Measurements from ENCODE around the gene PWWP2B.

Gene PWWP2B

DNA sequence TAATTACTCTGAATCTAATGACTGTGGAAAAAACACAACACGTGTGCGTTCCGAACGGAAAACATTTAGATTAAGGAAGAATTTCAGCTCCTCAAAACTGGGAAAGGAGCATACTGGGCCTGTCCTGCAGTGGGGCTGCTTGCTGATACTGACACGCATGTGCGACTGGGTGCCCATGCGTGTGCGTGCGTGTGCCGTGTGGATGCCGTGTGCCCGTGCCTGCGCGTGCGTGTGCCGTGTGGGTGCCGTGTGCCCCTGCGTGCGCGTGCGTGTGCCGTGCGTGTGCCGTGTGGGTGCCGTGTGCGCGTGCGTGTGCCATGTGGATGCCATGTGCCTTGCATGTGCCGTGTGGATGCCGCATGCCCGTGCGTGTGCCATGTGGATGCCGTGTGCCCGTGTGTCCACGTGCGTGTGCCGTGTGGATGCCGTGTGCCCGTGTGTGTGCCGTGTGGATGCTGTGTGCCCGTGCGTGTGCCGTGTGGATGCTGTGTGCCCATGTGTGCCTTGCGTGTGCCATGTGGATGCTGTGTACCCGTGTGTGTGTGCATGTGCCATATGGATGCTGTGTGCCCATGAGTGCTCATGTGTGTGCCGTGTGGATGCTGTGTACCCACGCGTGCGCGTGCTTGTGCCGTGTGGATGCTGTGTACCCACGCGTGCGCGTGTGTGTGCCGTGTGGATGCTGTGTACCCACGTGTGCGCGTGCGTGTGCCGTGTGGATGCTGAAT is 28.2 kb downstream of the PWWP2B start:
- H3K4me2 ChIP-seq (ENCODE audit: low read length): no peak overlapping the region
- H3K56ac ChIP-seq (ENCODE audit: low read length): no peak overlapping the region
- no peak overlapping the region for H3K9ac ChIP-seq (ENCODE audit: low read length)
- H2BK5ac ChIP-seq (ENCODE audit: low read length): no peak overlapping the region
- no peak overlapping the region for H4K8ac ChIP-seq (ENCODE audit: low read depth, low read length)
- H2BK120ac ChIP-seq (ENCODE audit: low read depth, low read length): no peak overlapping the region
- H3K18ac ChIP-seq (ENCODE audit: low read length): no peak overlapping the region
- no peaks in the 10 kb centered on the region for H3K79me2 ChIP-seq (ENCODE audit: control insufficient read depth, insufficient read depth, low read length)
- no peak overlapping the region for H3K23ac ChIP-seq (ENCODE audit: low read length)
- no peak overlapping the region for H3K4me3 ChIP-seq (ENCODE audit: low read length)
- no peak for DNase-seq
- H3K36me3 ChIP-seq (ENCODE audit: control insufficient read depth, insufficient read depth, low read length): no peaks in the 10 kb centered on the region
- H3K4me1 ChIP-seq (ENCODE audit: control insufficient read depth, low read depth, low read length): peaks cover 2% of the 10 kb centered on the region
- no peak overlapping the region for H3K27ac ChIP-seq (ENCODE audit: low read depth, low read length)
- no CpG with 5 or more reads among the region's 61 CpGs for WGBS (ENCODE audit: extremely low coverage, insufficient coverage, low lambda C conversion rate)
- no peaks in the 10 kb centered on the region for H3K27me3 ChIP-seq (ENCODE audit: insufficient read depth, low read length, poor library complexity)
- no peak overlapping the region for H3K4ac ChIP-seq (ENCODE audit: low read depth, low read length)
- H4K5ac ChIP-seq (ENCODE audit: low read length): no peak overlapping the region
- H3K79me1 ChIP-seq (ENCODE audit: low read length): no peaks in the 10 kb centered on the region
- no peak overlapping the region for H2AK5ac ChIP-seq (ENCODE audit: low read length)
- no peak overlapping the region for H2BK15ac ChIP-seq (replicated peaks; ENCODE audit: low read depth)

DNA sequence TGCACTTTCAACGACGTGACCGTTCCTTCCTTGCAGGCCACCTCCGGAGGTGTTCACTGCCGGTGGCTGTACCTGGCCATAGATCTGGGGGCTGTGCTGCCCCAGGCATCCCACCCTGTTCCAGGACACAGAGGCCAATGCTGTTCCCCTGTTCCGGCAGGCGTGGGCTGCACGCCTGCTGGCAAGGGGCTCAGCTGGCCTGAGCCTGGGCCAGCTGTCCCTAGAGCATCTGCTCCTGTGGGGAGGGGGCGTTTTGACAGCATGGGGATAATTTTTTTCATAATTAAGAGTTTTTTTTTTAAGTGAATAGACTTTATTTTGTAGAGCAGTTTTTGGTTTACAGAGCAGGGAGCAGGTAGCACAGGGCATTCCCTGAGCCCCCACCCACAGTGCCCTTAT is 28.8 kb downstream of the PWWP2B start:
- Histone ChIP-seq H4K8ac (ENCODE audit: low read depth, low read length) (no peak overlapping the region), H3K4me2 (ENCODE audit: low read length) (no peak overlapping the region), H3K27ac (ENCODE audit: low read depth, low read length) (no peak overlapping the region), H3K18ac (ENCODE audit: low read length) (no peak overlapping the region), H3K4me1 (ENCODE audit: control insufficient read depth, low read depth, low read length) (peaks cover 2% of the 10 kb centered on the region), H3K56ac (ENCODE audit: low read length) (no peak overlapping the region), H3K79me1 (ENCODE audit: low read length) (no peaks in the 10 kb centered on the region), H2BK15ac (replicated peaks; ENCODE audit: low read depth) (no peak overlapping the region), H2BK120ac (ENCODE audit: low read depth, low read length) (no peak overlapping the region), H3K27me3 (ENCODE audit: insufficient read depth, low read length, poor library complexity) (no peaks in the 10 kb centered on the region), H3K36me3 (ENCODE audit: control insufficient read depth, insufficient read depth, low read length) (no peaks in the 10 kb centered on the region), H4K5ac (ENCODE audit: low read length) (no peak overlapping the region), H3K4me3 (ENCODE audit: low read length) (no peak overlapping the region), H3K4ac (ENCODE audit: low read depth, low read length) (no peak overlapping the region), H3K23ac (ENCODE audit: low read length) (no peak overlapping the region), H3K9ac (ENCODE audit: low read length) (no peak overlapping the region), H2BK5ac (ENCODE audit: low read length) (no peak overlapping the region), H2AK5ac (ENCODE audit: low read length) (no peak overlapping the region), H3K79me2 (ENCODE audit: control insufficient read depth, insufficient read depth, low read length) (no peaks in the 10 kb centered on the region)
- no peak for DNase-seq
- WGBS (ENCODE audit: extremely low coverage, insufficient coverage, low lambda C conversion rate): no CpG with 5 or more reads among the region's 9 CpGs

DNA sequence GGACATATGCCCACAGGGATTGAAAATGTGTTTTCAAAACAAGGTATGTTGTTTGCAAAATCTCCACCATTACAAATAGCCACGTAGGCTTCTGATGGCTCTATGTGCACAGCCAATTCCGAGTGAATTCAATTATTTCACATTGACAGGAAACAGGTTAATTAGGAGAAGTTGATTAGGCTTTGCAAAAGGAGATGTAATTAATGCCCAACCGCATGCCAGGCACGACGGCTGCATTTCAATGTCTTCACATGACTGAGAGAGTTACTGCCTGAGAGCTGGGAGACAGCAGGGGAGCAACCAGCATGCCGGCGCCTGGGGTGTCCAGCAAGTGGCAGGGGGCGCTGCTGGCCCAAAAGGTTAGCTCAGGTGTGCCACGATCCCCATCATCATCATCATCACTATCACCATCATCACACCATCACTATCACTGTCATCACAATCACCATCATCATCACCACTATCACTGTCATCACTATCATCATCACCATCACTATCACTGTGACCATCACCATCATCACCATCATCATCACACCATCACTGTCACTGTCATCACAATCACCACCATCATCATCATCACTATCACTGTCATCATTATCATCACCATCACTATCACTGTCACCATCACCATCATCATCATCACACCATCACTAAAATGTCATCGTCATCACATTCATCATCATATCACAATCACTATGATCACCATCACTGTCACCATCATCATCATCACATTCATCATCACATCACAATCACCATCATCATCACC is 30.2 kb downstream of the PWWP2B start:
- DNase-seq: no peak
- Histone ChIP-seq H2BK15ac (replicated peaks; ENCODE audit: low read depth) (no peak overlapping the region), H2BK120ac (ENCODE audit: low read depth, low read length) (no peak overlapping the region), H3K4ac (ENCODE audit: low read depth, low read length) (no peak overlapping the region), H3K23ac (ENCODE audit: low read length) (no peak overlapping the region), H3K4me1 (ENCODE audit: control insufficient read depth, low read depth, low read length) (no peaks in the 10 kb centered on the region), H2BK5ac (ENCODE audit: low read length) (no peak overlapping the region), H3K9ac (ENCODE audit: low read length) (no peak overlapping the region), H3K4me2 (ENCODE audit: low read length) (no peak overlapping the region), H3K36me3 (ENCODE audit: control insufficient read depth, insufficient read depth, low read length) (no peaks in the 10 kb centered on the region), H3K79me2 (ENCODE audit: control insufficient read depth, insufficient read depth, low read length) (no peaks in the 10 kb centered on the region), H3K27me3 (ENCODE audit: insufficient read depth, low read length, poor library complexity) (no peaks in the 10 kb centered on the region), H4K5ac (ENCODE audit: low read length) (no peak overlapping the region), H3K18ac (ENCODE audit: low read length) (no peak overlapping the region), H4K8ac (ENCODE audit: low read depth, low read length) (no peak overlapping the region), H3K56ac (ENCODE audit: low read length) (no peak overlapping the region), H3K79me1 (ENCODE audit: low read length) (no peaks in the 10 kb centered on the region), H3K27ac (ENCODE audit: low read depth, low read length) (no peak overlapping the region), H2AK5ac (ENCODE audit: low read length) (no peak overlapping the region), H3K4me3 (ENCODE audit: low read length) (no peak overlapping the region)
- 100% methylated on average over 1 of the region's 10 CpGs for WGBS (ENCODE audit: extremely low coverage, insufficient coverage, low lambda C conversion rate)

DNA sequence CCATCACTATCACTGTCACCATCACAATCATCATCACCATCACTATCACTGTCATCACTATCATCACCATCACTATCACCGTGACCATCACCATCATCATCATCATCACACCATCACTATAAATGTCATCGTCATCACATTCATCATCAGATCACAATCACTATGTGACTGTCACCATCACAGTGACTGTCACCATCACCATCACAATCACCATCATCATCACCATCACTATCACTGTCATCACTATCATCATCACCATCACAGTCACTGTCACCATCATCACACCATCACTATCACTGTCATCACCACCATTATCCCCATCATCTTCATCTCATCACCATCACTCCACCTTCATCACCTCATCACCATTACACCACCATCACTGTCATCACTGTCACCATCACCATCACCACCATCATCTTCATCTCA is 31.0 kb downstream of the PWWP2B start:
- no CpG with 5 or more reads among the region's 2 CpGs for WGBS (ENCODE audit: extremely low coverage, insufficient coverage, low lambda C conversion rate)
- no peak for DNase-seq
- Histone ChIP-seq H3K27me3 (ENCODE audit: insufficient read depth, low read length, poor library complexity) (no peaks in the 10 kb centered on the region), H3K79me1 (ENCODE audit: low read length) (no peaks in the 10 kb centered on the region), H3K4me2 (ENCODE audit: low read length) (no peak overlapping the region), H3K4me3 (ENCODE audit: low read length) (no peak overlapping the region), H4K5ac (ENCODE audit: low read length) (no peak overlapping the region), H3K9ac (ENCODE audit: low read length) (no peak overlapping the region), H2AK5ac (ENCODE audit: low read length) (no peak overlapping the region), H4K8ac (ENCODE audit: low read depth, low read length) (no peak overlapping the region), H3K36me3 (ENCODE audit: control insufficient read depth, insufficient read depth, low read length) (no peaks in the 10 kb centered on the region), H3K4me1 (ENCODE audit: control insufficient read depth, low read depth, low read length) (no peaks in the 10 kb centered on the region), H3K79me2 (ENCODE audit: control insufficient read depth, insufficient read depth, low read length) (no peaks in the 10 kb centered on the region), H2BK120ac (ENCODE audit: low read depth, low read length) (no peak overlapping the region), H2BK15ac (replicated peaks; ENCODE audit: low read depth) (no peak overlapping the region), H3K23ac (ENCODE audit: low read length) (no peak overlapping the region), H3K27ac (ENCODE audit: low read depth, low read length) (no peak overlapping the region), H3K56ac (ENCODE audit: low read length) (no peak overlapping the region), H3K18ac (ENCODE audit: low read length) (no peak overlapping the region), H2BK5ac (ENCODE audit: low read length) (no peak overlapping the region), H3K4ac (ENCODE audit: low read depth, low read length) (no peak overlapping the region)

DNA sequence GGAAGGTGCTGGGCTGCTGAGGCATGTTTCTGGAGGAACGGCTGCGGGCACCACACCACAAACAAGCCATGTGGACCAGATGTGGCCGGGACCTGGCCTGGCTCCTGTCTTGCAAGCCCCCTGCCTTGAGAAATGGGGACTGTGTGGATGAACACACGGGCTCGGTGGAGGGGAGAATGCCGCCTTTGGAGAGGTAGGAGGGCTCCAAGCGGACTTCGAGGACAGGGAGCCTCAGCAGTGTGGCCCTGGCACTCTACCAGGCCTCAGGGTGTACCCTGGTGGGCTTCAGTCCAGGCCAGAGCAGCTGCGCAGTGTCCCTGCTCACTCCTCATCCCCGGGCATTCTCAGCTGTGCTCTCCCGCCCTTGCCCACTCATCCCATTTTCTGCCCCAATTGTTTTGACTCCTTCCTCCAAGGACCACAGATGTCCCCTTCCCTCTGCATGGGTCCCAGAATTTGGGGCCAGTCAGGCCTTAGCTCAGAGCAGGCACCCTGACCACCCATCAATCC is 31.5 kb downstream of the PWWP2B start:
- Histone ChIP-seq H3K56ac (ENCODE audit: low read length) (no peak overlapping the region), H3K4me2 (ENCODE audit: low read length) (no peak overlapping the region), H3K4ac (ENCODE audit: low read depth, low read length) (no peak overlapping the region), H3K36me3 (ENCODE audit: control insufficient read depth, insufficient read depth, low read length) (no peaks in the 10 kb centered on the region), H3K79me1 (ENCODE audit: low read length) (no peaks in the 10 kb centered on the region), H3K27ac (ENCODE audit: low read depth, low read length) (no peak overlapping the region), H4K5ac (ENCODE audit: low read length) (no peak overlapping the region), H3K4me3 (ENCODE audit: low read length) (no peak overlapping the region), H4K8ac (ENCODE audit: low read depth, low read length) (no peak overlapping the region), H3K23ac (ENCODE audit: low read length) (no peak overlapping the region), H2BK15ac (replicated peaks; ENCODE audit: low read depth) (no peak overlapping the region), H3K9ac (ENCODE audit: low read length) (no peak overlapping the region), H3K18ac (ENCODE audit: low read length) (no peak overlapping the region), H3K4me1 (ENCODE audit: control insufficient read depth, low read depth, low read length) (no peaks in the 10 kb centered on the region), H3K79me2 (ENCODE audit: control insufficient read depth, insufficient read depth, low read length) (no peaks in the 10 kb centered on the region), H3K27me3 (ENCODE audit: insufficient read depth, low read length, poor library complexity) (no peaks in the 10 kb centered on the region), H2BK120ac (ENCODE audit: low read depth, low read length) (no peak overlapping the region), H2AK5ac (ENCODE audit: low read length) (no peak overlapping the region), H2BK5ac (ENCODE audit: low read length) (no peak overlapping the region)
- DNase-seq: no peak
- WGBS (ENCODE audit: extremely low coverage, insufficient coverage, low lambda C conversion rate): no CpG with 5 or more reads among the region's 11 CpGs
